ENCODE results near the gene ZNFX1. TPM values are rescaled to one million over a fixed set of nuclear protein-coding genes. Genes with fewer than 3 reads are reported as not detected.

ZNFX1 gene
- total RNA-seq, 1 donor from 2014 or later: 77.4 TPM

GRCh38 chr20:49248879-49249665 lies 28.8 kb downstream of the ZNFX1 start:
- Mint-ChIP-seq H3K4me3 (ENCODE audit: unreplicated experiment) (no peak overlapping the region), H3K4me1 (ENCODE audit: low read depth, unreplicated experiment) (peaks cover 2% of the 10 kb centered on the region), H3K27ac (ENCODE audit: unreplicated experiment) (no peak overlapping the region), H3K9me3 (ENCODE audit: unreplicated experiment) (no peaks in the 10 kb centered on the region), H3K36me3 (ENCODE audit: low read depth, unreplicated experiment) (peaks cover 37% of the 10 kb centered on the region), H3K27me3 (ENCODE audit: low read depth, unreplicated experiment) (no peaks in the 10 kb centered on the region)
- Histone ChIP-seq H3K27me3 (ENCODE audit: insufficient read depth, low read length) (no peaks in the 10 kb centered on the region), H4K20me1 (ENCODE audit: insufficient read depth, low read length) (peaks cover 44% of the 10 kb centered on the region), H3K27ac (ENCODE audit: low read depth, low read length) (no peak overlapping the region), H2AFZ (ENCODE audit: low read depth, low read length) (no peak overlapping the region), H3K79me2 (ENCODE audit: insufficient read depth, low read length) (no peaks in the 10 kb centered on the region), H3K9ac (ENCODE audit: low read length) (no peak overlapping the region), H3K9me3 (ENCODE audit: insufficient read depth, low read depth, low read length) (no peaks in the 10 kb centered on the region), H3K4me2 (ENCODE audit: low read length) (no peak overlapping the region), H3K4me1 (ENCODE audit: insufficient read depth, low read length) (no peaks in the 10 kb centered on the region), H3K4me3 (ENCODE audit: insufficient read depth, low read depth, low read length) (no peak overlapping the region), H3K36me3 (ENCODE audit: insufficient read depth, low read length) (peaks cover 69% of the 10 kb centered on the region)
- FAIRE-seq (no peak), DNase-seq (ENCODE audit: low read depth) (no peak)
- TF ChIP-seq EZH2 (IDR thresholded peaks at IDR 0.05; ENCODE audit: insufficient read depth, low read length): no peak
- no peak for TF ChIP-seq CTCF (IDR thresholded peaks at IDR 0.05; ENCODE audit: insufficient read depth, low read depth, low read length)

- Mint-ChIP-seq H3K4me1 (ENCODE audit: low read depth, unreplicated experiment) (peaks cover 5% of the 10 kb centered on the region), H3K9me3 (ENCODE audit: unreplicated experiment) (no peaks in the 10 kb centered on the region), H3K4me3 (ENCODE audit: unreplicated experiment) (no peak overlapping the region), H3K36me3 (ENCODE audit: low read depth, unreplicated experiment) (peaks cover 35% of the 10 kb centered on the region), H3K27me3 (ENCODE audit: low read depth, unreplicated experiment) (no peaks in the 10 kb centered on the region), H3K27ac (ENCODE audit: unreplicated experiment) (no peak overlapping the region)
- H3K4me1 ChIP-seq (ENCODE audit: insufficient read depth, low read length): no peaks in the 10 kb centered on the region
- H3K27ac ChIP-seq (ENCODE audit: low read depth, low read length): no peak overlapping the region
- H3K9ac ChIP-seq (ENCODE audit: low read length): no peak overlapping the region
- no peak overlapping the region for H3K4me2 ChIP-seq (ENCODE audit: low read length)
- no peak for FAIRE-seq
- H3K4me3 ChIP-seq (ENCODE audit: insufficient read depth, low read depth, low read length): no peak overlapping the region
- TF ChIP-seq CTCF (IDR thresholded peaks at IDR 0.05; ENCODE audit: insufficient read depth, low read depth, low read length): no peak
- no peak for TF ChIP-seq EZH2 (IDR thresholded peaks at IDR 0.05; ENCODE audit: insufficient read depth, low read length)
- DNase-seq (ENCODE audit: low read depth): no peak
- no peaks in the 10 kb centered on the region for H3K79me2 ChIP-seq (ENCODE audit: insufficient read depth, low read length)
- H2AFZ ChIP-seq (ENCODE audit: low read depth, low read length): no peak overlapping the region
- peaks cover 72% of the 10 kb centered on the region for H3K36me3 ChIP-seq (ENCODE audit: insufficient read depth, low read length)
- peaks cover 46% of the 10 kb centered on the region for H4K20me1 ChIP-seq (ENCODE audit: insufficient read depth, low read length)
- H3K9me3 ChIP-seq (ENCODE audit: insufficient read depth, low read depth, low read length): no peaks in the 10 kb centered on the region
- no peaks in the 10 kb centered on the region for H3K27me3 ChIP-seq (ENCODE audit: insufficient read depth, low read length)
Measured at GRCh38 chr20:49248301-49248700, 29.6 kb downstream of the ZNFX1 start.

GRCh38 chr20:49247792-49248191 lies 30.1 kb downstream of the ZNFX1 start:
- Mint-ChIP-seq H3K36me3 (ENCODE audit: low read depth, unreplicated experiment) (peaks cover 35% of the 10 kb centered on the region), H3K4me3 (ENCODE audit: unreplicated experiment) (no peak overlapping the region), H3K4me1 (ENCODE audit: low read depth, unreplicated experiment) (peaks cover 5% of the 10 kb centered on the region), H3K9me3 (ENCODE audit: unreplicated experiment) (no peaks in the 10 kb centered on the region), H3K27ac (ENCODE audit: unreplicated experiment) (no peak overlapping the region), H3K27me3 (ENCODE audit: low read depth, unreplicated experiment) (no peaks in the 10 kb centered on the region)
- Histone ChIP-seq H3K4me2 (ENCODE audit: low read length) (no peak overlapping the region), H3K27ac (ENCODE audit: low read depth, low read length) (no peak overlapping the region), H3K79me2 (ENCODE audit: insufficient read depth, low read length) (no peaks in the 10 kb centered on the region), H2AFZ (ENCODE audit: low read depth, low read length) (no peak overlapping the region), H3K4me3 (ENCODE audit: insufficient read depth, low read depth, low read length) (no peak overlapping the region), H3K9me3 (ENCODE audit: insufficient read depth, low read depth, low read length) (no peaks in the 10 kb centered on the region), H3K27me3 (ENCODE audit: insufficient read depth, low read length) (no peaks in the 10 kb centered on the region), H3K4me1 (ENCODE audit: insufficient read depth, low read length) (no peaks in the 10 kb centered on the region), H3K36me3 (ENCODE audit: insufficient read depth, low read length) (peaks cover 72% of the 10 kb centered on the region), H3K9ac (ENCODE audit: low read length) (no peak overlapping the region), H4K20me1 (ENCODE audit: insufficient read depth, low read length) (peaks cover 44% of the 10 kb centered on the region)
- TF ChIP-seq CTCF (IDR thresholded peaks at IDR 0.05; ENCODE audit: insufficient read depth, low read depth, low read length) (no peak), EZH2 (IDR thresholded peaks at IDR 0.05; ENCODE audit: insufficient read depth, low read length) (no peak)
- no peak for FAIRE-seq
- no peak for DNase-seq (ENCODE audit: low read depth)

All from astrocyte (in vitro differentiated cells and primary cell).